PC-9 (cell line): ENCODE data around the gene LTBP3. TPM values are rescaled to one million over a fixed set of nuclear protein-coding genes. Genes with fewer than 3 reads are reported as not detected.
"Not testable (repeated sequence)": the region's sequence is repeated elsewhere in the genome, so short reads cannot be mapped to it uniquely, and the experiment has no call there.

Experiments used
- BruUV-seq: library from RNA; stranded (reverse); fragments of 400-500 nt; replicated peaks from 2 replicates; lab custom pipeline; 2021; lab: Mats Ljungman, UMichigan
- CTCF ChIA-PET: fragments of 300-600 bp; sonication (Branson Sonifier 250); formaldehyde crosslinking; loops from one replicate; lab custom pipeline; 2022; ENCODE audit warnings: antibody characterized with exemption; lab: Charles Lee
- POLR2A ChIA-PET: fragments of 300-600 bp; sonication (Branson Sonifier 250); formaldehyde crosslinking; loops from one replicate; lab custom pipeline; 2022; ENCODE audit warnings: antibody characterized with exemption; ENCODE audit not compliant: unreplicated experiment; lab: Charles Lee
- DNase-seq, 2 experiments: peaks; one replicate each; pipeline versions ENCODE4 v3.0.0 to v3.0.0-alpha.2; 2015 to 2022; ENCODE audit warnings: mixed read lengths in 1 of 2
- H2AFZ ChIP-seq: fragments of 200-600 bp; sonication (generic); 2 replicates; pipeline ENCODE4 v1.8.1; 2017; ENCODE audit warnings: antibody characterized with exemption
- H3F3A ChIP-seq: fragments of 200-600 bp; sonication (generic); 2 replicates; pipeline ENCODE4 v1.8.1; 2017; ENCODE audit warnings: antibody characterized with exemption, mild to moderate bottlenecking, low read depth; ENCODE audit not compliant: insufficient read depth
- H3K27ac ChIP-seq: fragments of 200-600 bp; sonication (generic); 2 replicates; pipeline ENCODE4 v1.6.1; 2016; ENCODE audit warnings: mixed run types
- H3K27me3 ChIP-seq: fragments of 200-600 bp; sonication (generic); 2 replicates; pipeline ENCODE4 v1.6.1; 2016; ENCODE audit warnings: low read depth, mixed run types; ENCODE audit not compliant: insufficient read depth
- H3K36me3 ChIP-seq: fragments of 200-600 bp; sonication (generic); 2 replicates; pipeline ENCODE4 v1.6.1; 2016; ENCODE audit warnings: low read depth, mixed run types
- H3K4me1 ChIP-seq: fragments of 200-600 bp; sonication (generic); replicated peaks from 2 replicates; pipeline ENCODE4 v1.6.1; 2016; ENCODE audit warnings: mixed run types; ENCODE audit not compliant: insufficient read depth
- H3K4me2 ChIP-seq: fragments of 200-600 bp; sonication (generic); 2 replicates; pipeline ENCODE4 v1.6.1; 2017; ENCODE audit warnings: mixed run types
- H3K4me3 ChIP-seq: fragments of 200-600 bp; sonication (generic); 2 replicates; pipeline ENCODE4 v1.6.1; 2016; ENCODE audit warnings: mixed run types
- H3K79me2 ChIP-seq: fragments of 200-600 bp; sonication (generic); 2 replicates; pipeline ENCODE4 v1.6.1; 2017; ENCODE audit warnings: low read depth, mixed run types
- H3K9me2 ChIP-seq: fragments of 200-600 bp; sonication (generic); 2 replicates; pipeline ENCODE4 v1.8.1; 2017; ENCODE audit warnings: mild to moderate bottlenecking; ENCODE audit not compliant: insufficient read depth
- H3K9me3 ChIP-seq: fragments of 200-600 bp; sonication (generic); 2 replicates; pipeline ENCODE4 v1.8.1; 2016; ENCODE audit warnings: low read depth; ENCODE audit not compliant: insufficient read depth
- H4K20me1 ChIP-seq: fragments of 200-600 bp; sonication (generic); 2 replicates; pipeline ENCODE4 v1.8.1; 2017; ENCODE audit not compliant: insufficient read depth
- EZH2 ChIP-seq: fragments of 200-600 bp; sonication (generic); IDR thresholded peaks from 2 replicates; pipeline ENCODE4 v1.8.0; 2017; ENCODE audit warnings: antibody characterized with exemption, low read depth
- intact Hi-C: fragments of 100-400 bp; cut with micrococcal nuclease; formaldehyde crosslinking; loops from one replicate; pipeline ENCODE4 v1.10.0; 2022; ENCODE audit not compliant: unreplicated experiment
- total RNA-seq: library from RNA; stranded (reverse); gene quantifications from 2 replicates; pipeline ENCODE4 v1.2.3, GENCODE V29; 2021
- TF ChIP-seq, protein P1 (sequence below): fragments of 200-600 bp; sonication (generic); conservative IDR thresholded peaks from 2 replicates; pipeline ENCODE4 v1.6.1; 2017; ENCODE audit warnings: mixed run types, antibody characterized with exemption, mild to moderate bottlenecking, moderate library complexity

The LTBP3 gene
- total RNA-seq, 1 experiment from 2014 or later: 455 TPM

DNA sequence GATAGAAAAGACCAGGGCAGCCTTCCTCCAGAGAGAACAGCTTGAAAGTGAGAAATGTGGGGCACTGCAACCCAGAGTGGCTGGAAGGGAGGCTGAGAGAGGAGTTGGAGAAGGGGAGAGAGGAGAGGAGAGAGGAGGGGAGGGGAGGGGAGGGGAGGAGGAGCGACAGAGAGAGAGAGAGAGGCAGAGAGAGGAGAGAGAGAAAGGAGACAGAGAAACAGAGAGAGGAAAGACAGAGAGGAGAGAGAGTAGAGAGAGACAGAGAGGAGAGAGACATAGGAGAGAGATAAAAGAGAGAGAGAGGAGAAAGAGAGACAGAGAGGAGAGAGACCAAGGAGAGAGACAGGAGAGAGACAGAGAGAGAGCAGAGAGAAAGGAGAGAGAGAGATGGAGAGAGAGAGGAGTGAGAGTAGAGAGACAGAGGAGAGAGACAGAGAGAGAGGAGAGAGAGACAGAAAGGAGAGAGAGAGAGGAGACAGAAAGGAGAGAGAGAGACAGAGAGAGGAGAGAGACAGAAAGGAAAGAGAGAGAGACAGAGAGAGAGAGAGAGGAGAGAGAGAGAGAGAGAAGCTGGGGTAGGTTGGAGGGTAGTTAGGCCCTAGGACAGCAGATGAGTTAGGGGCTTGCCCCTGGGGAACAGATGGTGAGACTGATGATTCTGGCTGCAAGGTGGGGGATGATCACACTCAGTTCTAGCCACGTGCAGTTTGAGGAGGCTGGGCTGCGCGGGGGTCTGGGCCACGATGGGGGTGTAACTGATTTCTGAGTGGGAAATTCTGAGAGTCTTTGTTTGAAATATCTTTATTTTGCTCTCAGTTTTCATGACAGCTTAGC, 41.8 kb downstream of the LTBP3 start:
- Histone ChIP-seq H3K27ac (no peak overlapping the region), H3K4me2 (no peak overlapping the region), H4K20me1 (no peaks in the 10 kb centered on the region), H3K27me3 (no peaks in the 10 kb centered on the region), H3K9me3 (no peaks in the 10 kb centered on the region), H3K36me3 (no peaks in the 10 kb centered on the region), H3F3A (peaks cover 42% of the 10 kb centered on the region), H3K4me1 (no peaks in the 10 kb centered on the region), H3K9me2 (no peaks in the 10 kb centered on the region), H3K79me2 (no peaks in the 10 kb centered on the region), H2AFZ (no peak overlapping the region), H3K4me3 (no peak overlapping the region)
- ChIA-PET POLR2A (interaction anchor here (0.6 to 1.1 kb wide), 5 partner anchors 61 to 388 kb away, joined by 3 to 11 read pairs (median 6); no protein-coding TSS in a partner anchor), CTCF (interaction anchor here (0.7 kb wide), 1 partner anchor 77 kb away, joined by 6 read pairs; no protein-coding TSS in a partner anchor)
- intact Hi-C loops: no loop called here
- DNase-seq: no peak
- BruUV-seq: no TSS peak
- no peak for TF ChIP-seq EZH2
- TF ChIP-seq, protein P1, sequence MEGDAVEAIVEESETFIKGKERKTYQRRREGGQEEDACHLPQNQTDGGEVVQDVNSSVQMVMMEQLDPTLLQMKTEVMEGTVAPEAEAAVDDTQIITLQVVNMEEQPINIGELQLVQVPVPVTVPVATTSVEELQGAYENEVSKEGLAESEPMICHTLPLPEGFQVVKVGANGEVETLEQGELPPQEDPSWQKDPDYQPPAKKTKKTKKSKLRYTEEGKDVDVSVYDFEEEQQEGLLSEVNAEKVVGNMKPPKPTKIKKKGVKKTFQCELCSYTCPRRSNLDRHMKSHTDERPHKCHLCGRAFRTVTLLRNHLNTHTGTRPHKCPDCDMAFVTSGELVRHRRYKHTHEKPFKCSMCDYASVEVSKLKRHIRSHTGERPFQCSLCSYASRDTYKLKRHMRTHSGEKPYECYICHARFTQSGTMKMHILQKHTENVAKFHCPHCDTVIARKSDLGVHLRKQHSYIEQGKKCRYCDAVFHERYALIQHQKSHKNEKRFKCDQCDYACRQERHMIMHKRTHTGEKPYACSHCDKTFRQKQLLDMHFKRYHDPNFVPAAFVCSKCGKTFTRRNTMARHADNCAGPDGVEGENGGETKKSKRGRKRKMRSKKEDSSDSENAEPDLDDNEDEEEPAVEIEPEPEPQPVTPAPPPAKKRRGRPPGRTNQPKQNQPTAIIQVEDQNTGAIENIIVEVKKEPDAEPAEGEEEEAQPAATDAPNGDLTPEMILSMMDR: no peak; the same call in 1 of the 2 replicates

DNA sequence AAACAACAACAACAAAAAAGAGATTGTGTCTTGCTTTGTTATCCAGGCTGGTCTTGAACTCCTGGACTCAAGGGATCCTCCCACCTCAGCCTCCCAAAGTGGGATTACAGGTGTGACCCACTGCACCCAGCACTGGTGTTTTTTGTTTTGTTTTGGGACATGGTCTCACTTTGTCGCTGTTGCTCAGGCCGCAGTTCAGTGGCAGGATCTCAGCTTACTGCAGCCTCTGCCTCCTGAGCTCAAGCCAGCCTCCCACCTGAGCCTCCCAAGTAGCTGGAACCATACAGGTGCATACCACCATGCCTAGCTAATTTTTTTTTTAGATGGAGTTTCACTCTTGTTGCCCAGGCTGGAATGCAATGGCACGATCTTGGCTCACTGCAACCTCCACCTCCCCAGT, 45.8 kb downstream of the LTBP3 start:
- H2AFZ ChIP-seq, CTCF ChIA-PET, BruUV-seq, H4K20me1 ChIP-seq, H3K36me3 ChIP-seq, H3K27me3 ChIP-seq, H3K9me3 ChIP-seq, H3K4me3 ChIP-seq, H3K79me2 ChIP-seq, H3K27ac ChIP-seq, H3K4me2 ChIP-seq, DNase-seq, H3K9me2 ChIP-seq, intact Hi-C loops, POLR2A ChIA-PET: not testable (repeated sequence)
- peaks cover 12% of the 10 kb centered on the region for H3K4me1 ChIP-seq
- H3F3A ChIP-seq: peaks cover 57% of the 10 kb centered on the region

DNA sequence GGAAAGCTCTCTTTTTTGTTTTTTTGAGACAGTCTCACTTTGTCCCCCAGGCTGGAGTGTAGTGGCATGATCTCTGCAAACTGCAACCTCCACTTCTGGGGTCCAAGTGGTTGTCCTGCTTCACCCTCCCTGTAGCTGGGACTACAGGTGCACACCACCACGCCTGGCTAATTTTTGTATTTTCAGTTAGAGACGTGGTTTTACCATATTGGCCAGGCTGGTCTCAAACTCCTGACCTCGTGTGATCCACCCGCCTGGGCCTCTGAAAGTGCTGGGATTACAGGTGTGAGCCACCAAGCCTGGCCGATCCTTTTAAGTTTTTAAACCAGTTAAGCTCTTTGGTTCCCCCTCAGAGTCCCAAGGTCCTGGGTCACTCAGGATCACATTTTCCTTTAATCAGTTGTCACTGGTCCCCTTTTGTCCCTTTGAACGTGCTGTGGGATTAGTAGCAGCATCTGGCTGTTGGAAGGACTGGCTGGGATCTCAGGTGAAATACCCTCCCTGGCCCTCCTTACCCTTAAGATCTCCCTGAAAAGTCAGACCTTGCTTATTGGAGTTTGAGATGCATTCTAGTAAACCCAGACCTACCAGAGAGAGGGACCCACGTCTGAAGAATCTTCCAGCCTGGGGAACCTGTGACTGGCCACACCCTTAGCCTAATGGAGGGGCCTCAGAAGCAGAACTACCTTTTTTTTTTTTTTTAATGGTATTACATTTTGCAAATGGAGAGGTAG, 51.2 kb downstream of the LTBP3 start:
- Histone ChIP-seq H3K9me2 (no peaks in the 10 kb centered on the region), H3F3A (peaks cover 79% of the 10 kb centered on the region), H3K36me3 (peaks cover 46% of the 10 kb centered on the region), H3K4me1 (peaks cover 56% of the 10 kb centered on the region), H2AFZ (no peak overlapping the region), H3K9me3 (no peaks in the 10 kb centered on the region), H3K27ac (peak overlapping the region; percentile 97), H3K4me2 (peak overlapping the region; percentile 99), H3K79me2 (peaks cover 49% of the 10 kb centered on the region), H3K27me3 (no peaks in the 10 kb centered on the region), H4K20me1 (peaks cover 53% of the 10 kb centered on the region), H3K4me3 (peak overlapping the region; percentile 23; the same call in 1 of the 2 replicates)
- TF ChIP-seq EZH2: no peak
- TF ChIP-seq, protein P1: no peak
- ChIA-PET POLR2A (interaction anchor here (0.6 to 2.9 kb wide), 21 partner anchors 8 to 395 kb away, joined by 3 to 84 read pairs (median 11); partner anchors contain the start of genes MALAT1, SCYL1, TM7SF2 and ZNRD2), CTCF (interaction anchor here (0.6 to 5.0 kb wide), 5 partner anchors 35 to 149 kb away, joined by 3 to 43 read pairs (median 4); partner anchors contain the start of gene FAM89B)
- no TSS peak for BruUV-seq
- intact Hi-C loops: loop anchor here (1.0 kb wide), 1 partner anchor 20 kb away; no protein-coding TSS in a partner anchor
- no peak for DNase-seq
